MM.1S (cell line): ENCODE measurements around the gene CAPN11.

ENCODE experiments used
- DNase-seq: peaks from one replicate; pipeline ENCODE4 v3.0.0-alpha.2; 2015
- H2AFZ ChIP-seq: fragments of 300-600 bp; sonication (generic); 2 replicates; pipeline ENCODE4 v1.6.0; 2016; ENCODE audit warnings: antibody characterized with exemption, low read length
- H3F3A ChIP-seq: fragments of 300-600 bp; sonication (generic); 2 replicates; pipeline ENCODE4 v1.6.1; 2016; ENCODE audit warnings: mild to moderate bottlenecking, antibody characterized with exemption, low read length, moderate library complexity, mixed read lengths; ENCODE audit not compliant: insufficient read depth
- H3K27ac ChIP-seq: fragments of 300-600 bp; sonication (generic); 2 replicates; pipeline ENCODE4 v1.5.1; 2016; ENCODE audit warnings: mild to moderate bottlenecking, low read length
- H3K27me3 ChIP-seq: fragments of 300-600 bp; sonication (generic); replicated peaks from 2 replicates; pipeline ENCODE4 v1.6.0; 2016; ENCODE audit warnings: low read length; ENCODE audit not compliant: insufficient read depth
- H3K36me3 ChIP-seq: fragments of 300-600 bp; sonication (generic); replicated peaks from 2 replicates; pipeline ENCODE4 v1.6.1; 2016; ENCODE audit warnings: mild to moderate bottlenecking, low read length, mixed read lengths; ENCODE audit not compliant: insufficient read depth
- H3K4me1 ChIP-seq: fragments of 300-600 bp; sonication (generic); 2 replicates; pipeline ENCODE4 v1.6.1; 2016; ENCODE audit warnings: low read length, mixed read lengths
- H3K4me2 ChIP-seq: fragments of 300-600 bp; sonication (generic); 2 replicates; pipeline ENCODE4 v1.6.0; 2016; ENCODE audit warnings: low read depth, low read length
- H3K4me3 ChIP-seq: fragments of 300-600 bp; sonication (generic); 2 replicates; pipeline ENCODE4 v1.5.1; 2016; ENCODE audit warnings: low read length, mixed read lengths
- H3K79me2 ChIP-seq: fragments of 300-600 bp; sonication (generic); 2 replicates; pipeline ENCODE4 v1.6.1; 2016; ENCODE audit warnings: mixed run types, low read length, mixed read lengths
- H3K9ac ChIP-seq: fragments of 300-600 bp; sonication (generic); 2 replicates; pipeline ENCODE4 v1.6.1; 2016; ENCODE audit warnings: low read length, mixed read lengths
- H3K9me2 ChIP-seq: fragments of 300-600 bp; sonication (generic); replicated peaks from 2 replicates; pipeline ENCODE4 v1.6.1; 2016; ENCODE audit warnings: mild to moderate bottlenecking, low read length, mixed read lengths; ENCODE audit not compliant: insufficient read depth
- H3K9me3 ChIP-seq: fragments of 300-600 bp; sonication (generic); replicated peaks from 2 replicates; pipeline ENCODE4 v1.6.1; 2016; ENCODE audit warnings: mild to moderate bottlenecking, low read length, mixed read lengths; ENCODE audit not compliant: insufficient read depth
- H4K20me1 ChIP-seq: fragments of 300-600 bp; sonication (generic); 2 replicates; pipeline ENCODE4 v1.6.1; 2016; ENCODE audit warnings: mild to moderate bottlenecking, low read length, moderate library complexity, mixed read lengths; ENCODE audit not compliant: insufficient read depth
- CTCF ChIP-seq: fragments of 300-600 bp; sonication (generic); IDR thresholded peaks from 2 replicates; pipeline ENCODE4 v1.5.1; 2016; ENCODE audit warnings: antibody characterized with exemption, low read length, mixed read lengths
- EZH2 ChIP-seq: fragments of 300-600 bp; sonication (generic); optimal IDR thresholded peaks from 2 replicates; pipeline ENCODE3; 2017; ENCODE audit warnings: low read depth, mild to moderate bottlenecking, antibody characterized with exemption, low read length, mixed read lengths
- EZH2phosphoT487 ChIP-seq: fragments of 300-600 bp; sonication (generic); IDR thresholded peaks from 2 replicates; pipeline ENCODE4 v1.6.1; 2018; ENCODE audit warnings: antibody characterized with exemption, low read length

The CAPN11 gene

GRCh38 chr6:44166116-44166515 lies 7.5 kb downstream of the CAPN11 start:
- H3K27ac ChIP-seq, result no peak overlapping the region
- H3K9ac ChIP-seq, result no peak overlapping the region
- no peak overlapping the region for H2AFZ ChIP-seq
- H3K36me3 ChIP-seq, result no peaks in the 10 kb centered on the region
- H3K9me2 ChIP-seq, result no peaks in the 10 kb centered on the region
- H4K20me1 ChIP-seq, result no peaks in the 10 kb centered on the region
- H3K27me3 ChIP-seq, result no peaks in the 10 kb centered on the region; the same call in none of the 2 replicates
- no peak overlapping the region for H3K4me3 ChIP-seq
- no peak for DNase-seq
- H3K9me3 ChIP-seq, result no peaks in the 10 kb centered on the region
- no peaks in the 10 kb centered on the region for H3K4me1 ChIP-seq
- TF ChIP-seq EZH2phosphoT487 (no peak), CTCF (no peak), EZH2 (no peak)
- H3K4me2 ChIP-seq, result no peak overlapping the region
- no peaks in the 10 kb centered on the region for H3F3A ChIP-seq
- no peaks in the 10 kb centered on the region for H3K79me2 ChIP-seq

- no peaks in the 10 kb centered on the region; the same call in none of the 2 replicates for H3K27me3 ChIP-seq
- DNase-seq, result no peak
- no peaks in the 10 kb centered on the region for H3K4me1 ChIP-seq
- no peaks in the 10 kb centered on the region for H3F3A ChIP-seq
- no peaks in the 10 kb centered on the region for H3K36me3 ChIP-seq
- no peak overlapping the region for H2AFZ ChIP-seq
- no peaks in the 10 kb centered on the region for H4K20me1 ChIP-seq
- H3K9me3 ChIP-seq, result no peaks in the 10 kb centered on the region
- H3K4me3 ChIP-seq, result no peak overlapping the region
- no peaks in the 10 kb centered on the region for H3K79me2 ChIP-seq
- TF ChIP-seq EZH2phosphoT487 (no peak), CTCF (no peak), EZH2 (no peak)
- H3K4me2 ChIP-seq, result no peak overlapping the region
- no peak overlapping the region for H3K27ac ChIP-seq
- H3K9ac ChIP-seq, result no peak overlapping the region
- H3K9me2 ChIP-seq, result no peaks in the 10 kb centered on the region
Observed at GRCh38 chr6:44166591-44167184, 8.1 kb downstream of the CAPN11 start.

- no peaks in the 10 kb centered on the region; the same call in none of the 2 replicates for H3K27me3 ChIP-seq
Observed at GRCh38 chr6:44167567-44167966, 8.9 kb downstream of the CAPN11 start.

More at GRCh38 chr6:44167567-44167966, 8.9 kb downstream of the CAPN11 start:
- no peaks in the 10 kb centered on the region for H4K20me1 ChIP-seq
- no peak overlapping the region for H3K4me3 ChIP-seq
- TF ChIP-seq EZH2 (no peak), EZH2phosphoT487 (no peak), CTCF (no peak)
- no peak overlapping the region for H3K27ac ChIP-seq
- H3K36me3 ChIP-seq, result no peaks in the 10 kb centered on the region
- no peaks in the 10 kb centered on the region for H3K9me3 ChIP-seq
- no peak overlapping the region for H3K9ac ChIP-seq
- H3K4me2 ChIP-seq, result no peak overlapping the region
- no peak overlapping the region for H2AFZ ChIP-seq
- H3K79me2 ChIP-seq, result no peaks in the 10 kb centered on the region
- no peak for DNase-seq
- H3K4me1 ChIP-seq, result no peaks in the 10 kb centered on the region
- H3K9me2 ChIP-seq, result no peaks in the 10 kb centered on the region
- no peaks in the 10 kb centered on the region for H3F3A ChIP-seq
